Midbrain (tissue), 1 donor: ENCODE measurements around the gene GTF3C4.
"Not testable (repeated sequence)": the region's sequence is repeated elsewhere in the genome, so short reads cannot be mapped to it uniquely, and the experiment has no call there.

Experiments used
- DNase-seq: peaks from one replicate; lab custom pipeline; 2025; lab: John Stamatoyannopoulos, UW

Gene GTF3C4

DNA sequence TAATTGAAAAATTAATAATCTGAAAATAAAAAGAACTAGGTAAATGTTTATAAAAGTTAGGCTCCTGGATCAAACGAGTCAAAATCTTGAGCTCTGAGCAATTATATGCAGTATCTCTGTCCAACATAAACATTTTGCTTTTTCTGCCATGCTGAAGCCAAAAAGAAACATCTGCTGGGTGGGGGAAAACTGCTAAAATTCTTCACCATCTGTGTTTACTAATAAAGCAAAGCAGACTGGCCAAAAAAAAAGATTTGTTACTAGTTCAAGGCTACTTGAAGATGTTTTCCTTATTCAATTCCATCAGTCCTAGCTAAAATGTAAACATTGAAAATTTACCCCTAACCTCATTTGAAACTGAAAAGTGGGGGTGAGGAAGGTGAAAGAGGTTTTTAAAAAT lies 29.7 kb downstream of the GTF3C4 start:
- DNase-seq: no peak

DNA sequence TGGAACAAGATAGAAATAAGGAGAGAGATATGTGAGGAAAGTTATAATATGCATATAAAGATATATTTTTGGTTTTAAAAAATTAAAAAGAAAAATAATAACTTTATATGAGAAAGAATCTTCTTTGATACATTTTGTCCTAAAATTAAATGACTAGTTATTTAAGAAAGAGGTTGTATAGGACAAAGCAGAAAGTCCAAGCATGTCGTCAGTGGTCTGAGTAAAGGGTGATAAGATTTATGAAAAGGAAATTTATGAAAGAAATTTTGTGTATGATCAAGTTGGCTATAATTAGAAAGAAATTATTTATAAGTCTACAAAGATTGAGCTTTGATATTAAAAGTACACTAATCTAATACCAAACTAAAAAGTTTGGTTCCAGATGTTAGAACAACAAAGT lies 32.0 kb downstream of the GTF3C4 start:
- no peak for DNase-seq

DNA sequence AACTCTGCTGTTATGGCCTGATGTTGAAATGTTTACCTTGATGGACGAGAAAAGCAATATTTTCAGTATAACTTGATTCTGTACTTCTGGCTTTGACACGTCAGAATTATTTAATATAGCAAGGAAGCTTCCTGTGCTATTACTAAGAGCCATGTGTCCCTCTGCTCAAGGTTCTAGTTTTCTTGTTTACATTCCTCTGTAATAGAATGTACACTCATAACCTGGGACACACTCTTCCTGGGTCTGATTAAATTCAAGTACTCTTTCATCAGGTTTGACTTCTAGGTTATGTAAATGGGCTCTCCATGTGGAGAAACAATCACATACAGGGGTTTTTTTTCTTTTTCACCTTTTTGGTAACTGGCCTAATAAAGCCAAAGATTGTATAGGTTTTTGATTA lies 33.1 kb downstream of the GTF3C4 start:
- DNase-seq: no peak

GRCh38 chr9:132708239-132708638 lies 38.0 kb downstream of the GTF3C4 start:
- DNase-seq: no peak

GRCh38 chr9:132708769-132709430 lies 38.6 kb downstream of the GTF3C4 start:
- DNase-seq: no peak

GRCh38 chr9:132710333-132710732 lies 40.1 kb downstream of the GTF3C4 start:
- no peak for DNase-seq

DNA sequence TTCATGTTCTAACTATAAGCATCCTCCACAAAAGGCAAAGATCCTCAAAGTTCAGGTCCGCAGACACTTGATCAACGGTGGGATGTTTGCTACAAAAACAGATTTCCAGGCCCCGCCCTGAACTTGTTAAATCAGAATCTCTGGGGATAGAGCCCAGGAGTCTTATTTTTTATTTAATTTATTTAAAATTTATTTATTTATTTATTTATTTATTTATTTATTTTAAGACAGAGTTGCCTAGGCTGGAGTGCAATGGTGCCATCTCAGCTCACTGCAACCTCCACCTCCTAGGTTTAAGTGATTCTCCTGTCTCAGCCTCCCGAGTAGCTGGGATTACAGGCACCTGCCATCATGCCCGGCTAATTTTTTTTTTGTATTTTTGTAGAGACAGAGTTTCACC lies 40.9 kb downstream of the GTF3C4 start:
- not testable (repeated sequence) for DNase-seq

DNA sequence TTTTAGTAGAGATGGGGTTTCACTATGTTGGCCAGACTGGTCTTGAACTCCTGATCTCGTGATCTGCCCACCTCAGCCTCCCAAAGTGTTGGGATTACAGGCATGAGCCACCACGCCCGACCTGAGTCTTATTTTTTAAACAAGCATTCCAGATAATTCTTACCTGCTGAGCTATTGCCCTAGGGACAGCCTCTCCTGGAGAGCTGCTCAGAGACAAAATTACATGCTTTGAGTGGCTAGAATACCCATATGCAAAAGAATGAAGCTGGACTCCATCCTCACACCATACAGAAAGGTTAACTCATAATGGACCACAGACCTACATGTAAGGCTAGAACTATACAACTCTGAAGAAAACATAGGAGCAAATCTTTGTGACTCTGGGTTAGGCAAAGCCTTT lies 41.6 kb downstream of the GTF3C4 start:
- DNase-seq: no peak

DNA sequence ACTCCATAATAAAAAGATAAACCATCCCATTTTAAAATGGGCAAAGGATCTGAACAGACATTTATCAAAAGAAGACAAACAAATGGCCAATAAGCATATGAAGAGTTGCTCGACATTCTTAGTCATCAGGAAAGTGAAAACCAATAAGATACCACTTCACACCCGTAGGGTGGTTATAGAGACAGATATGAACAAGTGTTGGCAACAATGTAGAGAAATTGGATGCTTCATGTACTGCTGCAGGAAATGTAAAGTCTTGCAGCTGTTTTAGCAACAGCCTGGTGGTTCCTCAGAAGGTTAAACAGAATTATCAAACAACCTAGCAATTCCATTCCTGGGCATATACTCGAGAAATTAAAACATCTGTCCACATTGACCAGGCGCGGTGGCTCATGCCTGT lies 42.5 kb downstream of the GTF3C4 start:
- no peak for DNase-seq

DNA sequence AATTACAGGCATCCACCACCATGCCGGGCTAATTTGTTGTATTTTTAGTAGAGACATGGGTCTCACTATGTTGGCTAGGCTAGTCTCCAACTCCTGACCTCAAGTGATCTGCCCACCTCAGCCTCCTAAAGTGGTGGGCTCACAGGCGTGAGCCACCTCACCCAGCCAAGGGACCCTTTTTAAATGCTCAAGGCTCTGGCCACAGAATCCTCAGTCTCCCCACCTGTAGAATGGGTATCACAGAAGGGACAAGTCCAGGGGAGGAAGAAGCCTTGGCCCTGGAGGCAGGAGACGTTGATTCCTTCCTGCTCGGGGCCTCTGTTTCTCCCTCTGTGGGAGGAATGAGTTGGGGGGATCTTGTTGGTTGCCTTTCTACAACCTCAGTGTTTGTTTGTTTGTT lies 45.7 kb downstream of the GTF3C4 start:
- DNase-seq: no peak

DNA sequence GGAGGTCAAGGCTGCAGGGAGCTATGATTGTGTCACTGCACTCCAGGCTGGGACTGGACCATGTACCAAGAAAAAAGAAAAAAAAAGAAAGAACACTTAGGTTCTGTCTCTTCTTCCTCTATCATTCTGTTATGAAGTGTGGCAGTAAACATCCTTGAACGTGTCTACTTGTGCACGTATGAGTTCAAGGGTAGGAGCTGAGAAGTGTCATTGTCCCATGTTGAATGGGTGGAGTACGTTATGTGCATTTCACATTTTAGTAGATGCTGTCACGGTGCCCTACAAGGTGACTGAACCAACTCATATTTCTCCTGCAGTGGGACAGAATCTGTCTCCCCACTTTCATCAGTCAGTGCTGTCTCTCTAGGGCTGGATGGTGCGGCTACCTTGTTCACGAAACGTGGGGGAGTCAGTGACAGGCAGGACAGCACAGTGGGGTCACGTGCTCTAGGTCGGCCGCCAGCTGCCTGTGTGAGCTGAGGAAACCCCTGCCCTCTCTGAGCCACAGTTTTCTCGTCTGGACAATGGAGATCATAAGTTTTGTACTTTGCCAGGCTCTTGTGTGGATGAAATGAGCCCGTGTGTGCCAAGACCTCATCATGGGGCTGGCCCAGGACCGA lies 47.2 kb downstream of the GTF3C4 start:
- DNase-seq: no peak

DNA sequence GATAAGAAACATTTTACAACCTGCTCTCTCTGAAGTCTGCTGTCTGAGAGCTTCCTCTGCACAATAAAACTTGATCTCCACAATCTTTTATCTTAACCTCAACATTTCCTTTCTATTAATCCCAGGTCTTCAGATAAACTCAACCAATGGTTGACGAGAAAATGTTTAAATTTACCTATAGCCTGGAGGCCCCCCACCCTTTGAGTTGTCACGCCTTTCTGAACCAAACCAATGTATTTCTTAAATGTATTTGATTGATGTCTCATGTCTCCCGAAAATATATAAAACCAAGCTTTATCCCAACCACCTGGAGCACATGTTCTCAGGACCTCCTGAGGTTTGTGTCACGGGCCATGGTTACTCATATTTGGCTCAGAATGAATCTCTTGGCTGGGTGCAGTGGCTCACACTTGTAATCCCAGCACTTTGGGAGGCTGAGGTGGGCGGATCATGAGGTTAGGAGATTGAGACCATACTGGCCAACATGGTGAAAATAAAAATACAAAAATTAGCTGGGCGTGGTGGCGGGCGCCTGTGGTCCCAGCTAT lies 48.2 kb downstream of the GTF3C4 start:
- not testable (repeated sequence) for DNase-seq

DNA sequence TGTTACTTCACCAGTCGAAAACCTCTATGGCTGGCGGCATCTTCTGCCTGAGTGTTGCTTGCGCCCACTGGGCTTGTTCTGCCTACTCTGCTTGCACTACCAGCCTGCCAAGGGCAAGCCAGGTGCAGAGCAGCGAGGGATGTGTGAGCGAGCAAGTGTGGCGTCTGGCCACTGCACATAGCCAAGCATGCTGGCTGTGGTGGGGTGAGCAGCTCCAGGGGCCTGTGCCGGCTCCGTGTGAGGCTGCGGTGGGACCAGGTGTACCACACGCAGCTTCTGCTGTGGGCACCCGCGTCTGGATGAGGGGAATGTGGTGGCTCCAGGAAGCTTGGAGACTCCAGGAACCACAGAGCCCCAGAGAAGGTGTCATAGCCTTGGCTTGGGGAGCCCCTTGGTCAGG lies 51.4 kb downstream of the GTF3C4 start:
- DNase-seq: no peak

GRCh38 chr9:132722564-132723065 lies 52.4 kb downstream of the GTF3C4 start:
- no peak for DNase-seq

DNA sequence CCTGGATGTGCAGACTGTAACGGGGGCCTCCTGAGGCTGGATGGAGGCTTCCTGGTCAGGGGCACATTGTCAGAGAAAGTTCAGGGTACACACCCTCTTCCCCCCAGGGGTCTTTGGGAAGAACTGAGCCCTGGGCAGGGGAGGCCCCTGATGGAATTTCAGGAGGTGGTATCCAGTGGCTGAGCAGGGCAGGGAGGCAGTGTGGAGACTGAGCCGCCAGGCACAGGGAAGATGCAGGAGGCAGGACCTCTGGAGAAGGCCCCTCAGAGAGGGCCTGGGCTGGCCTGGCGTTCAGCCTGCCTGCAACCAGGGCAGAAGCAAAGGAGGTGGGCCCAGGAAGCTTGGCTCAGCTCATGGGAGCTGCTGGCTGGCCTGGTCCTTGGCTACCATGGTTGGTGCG lies 53.5 kb downstream of the GTF3C4 start:
- DNase-seq: no peak

GRCh38 chr9:132725306-132725705 lies 55.0 kb downstream of the GTF3C4 start:
- DNase-seq: no peak

- DNase-seq: no peak
Observed at GRCh38 chr9:132726576-132727130, 56.4 kb downstream of the GTF3C4 start.

GRCh38 chr9:132728071-132728470 lies 57.8 kb downstream of the GTF3C4 start:
- DNase-seq: no peak

- no peak for DNase-seq
Observed at GRCh38 chr9:132728497-132728896, 58.2 kb downstream of the GTF3C4 start.

- no peak for DNase-seq
Observed at GRCh38 chr9:132729235-132729890, 59.1 kb downstream of the GTF3C4 start.

- DNase-seq: no peak
Observed at GRCh38 chr9:132730054-132731033, 60.1 kb downstream of the GTF3C4 start.
